Measurements from ENCODE around the gene STAT1.

The STAT1 gene

DNA sequence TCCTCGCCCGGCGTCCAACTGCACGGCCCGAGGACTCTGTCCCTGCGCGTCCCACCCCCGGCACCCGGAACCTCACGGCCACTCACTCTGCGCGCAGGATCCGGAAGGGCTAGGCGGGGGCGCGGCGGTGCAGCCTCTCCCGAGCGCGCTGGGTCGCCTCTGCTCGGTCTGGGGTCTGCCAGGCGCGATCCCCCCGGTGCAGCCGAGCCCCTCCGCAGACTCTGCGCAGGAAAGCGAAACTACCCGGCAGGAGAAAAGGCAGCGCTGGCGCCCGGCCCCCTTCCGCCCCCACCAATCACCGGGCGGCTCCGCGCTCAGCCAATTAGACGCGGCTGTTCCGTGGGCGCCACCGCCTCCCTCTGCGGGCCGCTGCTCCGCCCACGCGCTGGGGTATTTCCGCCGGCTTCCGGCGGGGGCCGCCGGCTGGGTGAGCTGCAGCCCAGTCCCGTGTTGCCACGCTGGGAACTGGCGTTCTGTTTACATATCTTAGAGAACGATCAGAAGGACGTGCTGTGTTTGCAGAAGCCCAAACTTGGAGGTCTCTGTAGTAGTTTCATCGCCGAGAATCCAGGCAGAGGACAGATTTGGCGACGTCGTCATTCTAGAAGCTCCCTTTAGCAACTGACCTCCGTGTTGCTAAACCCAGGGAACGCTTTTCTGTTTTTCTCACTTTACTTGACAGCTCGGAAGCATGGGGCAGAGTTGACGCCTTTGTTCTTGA, at the start of gene STAT1:
Gene STAT1 (minus strand): TSS at position 240 of the 721 bp plus-strand sequence. CDS start 4,168 bp downstream, outside the sequence.
- DNase-seq (ENCODE audit: insufficient read length, low spot score), result peak; percentile 84
- FAIRE-seq, result no peak
- peak; percentile 89 for TF ChIP-seq POLR2A (IDR thresholded peaks at IDR 0.05; ENCODE audit: low read depth, low read length)

DNA sequence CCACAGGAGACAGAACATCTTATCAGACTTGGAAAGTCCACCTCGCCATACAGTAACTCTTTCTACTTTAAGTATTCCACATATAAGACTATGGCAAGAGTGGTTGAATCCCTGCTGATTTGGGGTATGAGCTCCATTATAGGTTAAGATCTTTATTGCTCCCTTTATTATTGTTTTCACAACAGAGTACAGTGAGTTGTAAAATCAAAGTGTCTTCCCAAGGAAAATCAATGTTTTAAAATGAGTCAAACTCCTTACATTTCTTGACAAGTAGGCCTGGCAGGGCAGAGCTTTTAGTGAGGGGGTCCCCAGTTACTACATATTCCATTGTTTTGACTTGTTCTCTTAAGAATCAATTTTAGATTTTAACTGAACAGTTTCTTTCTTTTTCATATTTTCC, 49.6 kb upstream of the STAT1 start:
- FAIRE-seq, result no peak
- TF ChIP-seq POLR2A (IDR thresholded peaks at IDR 0.05; ENCODE audit: low read depth, low read length), result no peak

DNA sequence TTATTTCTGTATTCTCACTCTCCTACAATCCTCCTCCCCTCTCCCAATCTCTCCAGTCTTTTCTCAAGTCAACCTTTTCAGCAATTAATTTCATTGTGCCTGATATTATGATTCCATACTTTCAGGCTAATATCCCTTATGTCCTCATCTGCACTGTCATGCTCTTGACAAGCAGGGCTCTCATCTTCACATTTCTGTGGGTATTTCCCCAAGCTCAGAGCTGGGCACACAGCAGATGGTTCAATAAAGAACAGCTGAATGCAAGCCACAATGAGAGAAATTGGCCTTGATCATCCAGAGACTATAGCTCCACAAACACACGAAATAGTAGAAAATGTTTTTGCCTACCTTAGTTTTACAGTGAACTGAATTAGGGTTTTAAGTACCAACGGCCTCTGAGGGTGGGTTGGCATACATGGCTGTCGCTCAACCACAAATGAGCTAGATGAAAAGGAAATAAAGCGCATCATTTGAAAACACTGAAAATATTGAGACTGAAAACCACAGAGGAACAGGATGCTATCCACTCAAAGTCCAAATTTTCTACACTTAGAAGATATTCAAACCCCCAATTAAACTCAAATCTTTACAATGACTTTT, 47.5 kb upstream of the STAT1 start:
- no peak for FAIRE-seq
- TF ChIP-seq POLR2A (IDR thresholded peaks at IDR 0.05; ENCODE audit: low read depth, low read length), result no peak

More for the DNA sequence above, 49.6 kb upstream of the STAT1 start:
- no peak for DNase-seq (ENCODE audit: insufficient read length, low spot score)

GRCh38 chr2:191059308-191059707, 45.3 kb upstream of the STAT1 start:
- TF ChIP-seq POLR2A (IDR thresholded peaks at IDR 0.05; ENCODE audit: low read depth, low read length), result no peak
- FAIRE-seq, result no peak
- DNase-seq (ENCODE audit: insufficient read length, low spot score), result no peak

More for the DNA sequence above, 47.5 kb upstream of the STAT1 start:
- DNase-seq (ENCODE audit: insufficient read length, low spot score), result no peak

GRCh38 chr2:191056228-191056627, 42.3 kb upstream of the STAT1 start:
- no peak for TF ChIP-seq POLR2A (IDR thresholded peaks at IDR 0.05; ENCODE audit: low read depth, low read length)
- DNase-seq (ENCODE audit: insufficient read length, low spot score) (no peak), FAIRE-seq (no peak)

GRCh38 chr2:191053256-191053655, 39.3 kb upstream of the STAT1 start:
- DNase-seq (ENCODE audit: insufficient read length, low spot score) (no peak), FAIRE-seq (peak; percentile 6)
- TF ChIP-seq POLR2A (IDR thresholded peaks at IDR 0.05; ENCODE audit: low read depth, low read length), result no peak

- DNase-seq (ENCODE audit: insufficient read length, low spot score) (no peak), FAIRE-seq (peak; percentile 91)
- no peak for TF ChIP-seq POLR2A (IDR thresholded peaks at IDR 0.05; ENCODE audit: low read depth, low read length)
These were observed 38.1 kb upstream of the STAT1 start for GRCh38 chr2:191051825-191052778.

DNA sequence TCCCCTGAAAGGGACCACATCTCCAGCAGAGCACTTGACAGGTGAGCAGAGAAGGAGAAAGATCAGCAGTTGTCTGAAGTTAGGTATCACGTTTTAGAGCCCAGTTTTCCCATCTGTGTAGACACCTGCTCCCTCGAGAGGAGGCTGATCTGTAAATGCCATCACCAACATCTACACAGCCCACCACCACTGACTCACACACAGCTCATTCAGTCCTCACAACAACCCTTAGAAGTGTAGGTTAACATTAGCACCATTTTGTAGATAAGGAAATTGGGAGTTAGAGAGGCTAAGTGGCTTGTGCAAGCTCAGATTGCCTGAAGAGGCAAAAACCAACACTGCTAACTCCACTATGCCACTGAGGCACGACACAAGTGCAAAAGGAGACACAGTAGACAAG, 37.2 kb upstream of the STAT1 start:
- TF ChIP-seq POLR2A (IDR thresholded peaks at IDR 0.05; ENCODE audit: low read depth, low read length), result no peak
- no peak for FAIRE-seq
- no peak for DNase-seq (ENCODE audit: insufficient read length, low spot score)

DNA sequence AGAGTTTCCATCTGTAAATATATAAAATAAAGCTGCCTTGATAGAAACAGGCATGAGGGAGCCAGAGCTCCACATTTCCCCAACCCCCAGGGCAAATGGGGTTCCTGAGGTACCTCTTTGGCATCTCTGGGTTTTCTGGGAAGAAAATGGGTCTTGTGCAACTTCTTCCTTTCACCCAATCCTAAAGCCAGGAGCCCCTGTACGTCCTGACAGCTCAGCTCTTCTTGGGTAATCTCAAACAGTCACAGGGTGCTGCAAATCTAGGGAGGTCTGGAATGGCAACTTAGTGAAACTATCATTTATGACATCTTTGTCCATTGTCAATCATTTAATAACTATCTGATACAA, 36.6 kb upstream of the STAT1 start:
- no peak for TF ChIP-seq POLR2A (IDR thresholded peaks at IDR 0.05; ENCODE audit: low read depth, low read length)
- no peak for FAIRE-seq
- DNase-seq (ENCODE audit: insufficient read length, low spot score), result no peak

- no peak for TF ChIP-seq POLR2A (IDR thresholded peaks at IDR 0.05; ENCODE audit: low read depth, low read length)
- FAIRE-seq, result no peak
- DNase-seq (ENCODE audit: insufficient read length, low spot score), result no peak
These were observed 36.0 kb upstream of the STAT1 start for GRCh38 chr2:191049728-191050639.

- TF ChIP-seq POLR2A (IDR thresholded peaks at IDR 0.05; ENCODE audit: low read depth, low read length), result no peak
- FAIRE-seq (no peak), DNase-seq (ENCODE audit: insufficient read length, low spot score) (no peak)
These were observed 34.1 kb upstream of the STAT1 start for GRCh38 chr2:191048073-191048472.

GRCh38 chr2:191045141-191045540, 31.2 kb upstream of the STAT1 start:
- TF ChIP-seq POLR2A (IDR thresholded peaks at IDR 0.05; ENCODE audit: low read depth, low read length), result no peak
- FAIRE-seq (no peak), DNase-seq (ENCODE audit: insufficient read length, low spot score) (no peak)

- no peak for TF ChIP-seq POLR2A (IDR thresholded peaks at IDR 0.05; ENCODE audit: low read depth, low read length)
- DNase-seq (ENCODE audit: insufficient read length, low spot score), result no peak
- FAIRE-seq, result no peak
These were observed 29.5 kb upstream of the STAT1 start for GRCh38 chr2:191043438-191043837.
